Measurements from ENCODE around the gene C9orf40. TPM values are rescaled to one million over a fixed set of nuclear protein-coding genes. Genes with fewer than 3 reads are reported as not detected.
A peak's percentile ranks its signal among the peaks of the same experiment; 100 is the strongest.

The C9orf40 gene
- total RNA-seq (3.3 and 4.5 TPM in 2 replicates), polyA plus RNA-seq (3.0 and 4.4 TPM in 2 replicates), polyA minus RNA-seq (ENCODE audit: low replicate concordance) (0.12 and 0.33 TPM in 2 replicates)
- polyA plus RNA-seq (2012), result 3.9 and 6.6 TPM in 2 replicates

GRCh38 chr9:74952201-74953151 is at the start of gene C9orf40:
TSS of gene C9orf40 (minus strand) at chr9:74952912. CDS start at chr9:74952611, 301 bp downstream.
- no peaks in the 10 kb centered on the region for H3K36me3 ChIP-seq (ENCODE audit: control insufficient read depth, insufficient read depth, low read length)
- H3K4me3 ChIP-seq (replicated peaks in 1 of 4; ENCODE audit: control extremely low read depth in 1 of 4, insufficient read depth in 1 of 4, low read depth in 3 of 4, low read length in 4 of 4), result peak within 1 kb of the TSS; percentile 81 to 93 (median 89)
- peak; percentile 80 to 83 for DNase-seq (ENCODE audit: low read depth in 2 of 2)
- no peaks in the 10 kb centered on the region for H3K27me3 ChIP-seq (ENCODE audit: control insufficient read depth, insufficient read depth, low read length)
- H4K20me1 ChIP-seq (ENCODE audit: control insufficient read depth, extremely low read depth, insufficient read depth, low read length), result no peaks in the 10 kb centered on the region
- H3K4me1 ChIP-seq (ENCODE audit: control insufficient read depth, extremely low read depth, insufficient read depth, low read length), result no peaks in the 10 kb centered on the region
- peak within 1 kb of the TSS; percentile 92 for H2AFZ ChIP-seq (ENCODE audit: low read length)
- peak within 1 kb of the TSS; percentile 82 for H3K4me2 ChIP-seq (ENCODE audit: extremely low read depth, insufficient read depth, low read length)
- peak within 1 kb of the TSS; percentile 92 for H3K27ac ChIP-seq (ENCODE audit: insufficient read depth, low read length)
- peak within 1 kb of the TSS; percentile 92 for H3K9ac ChIP-seq (ENCODE audit: insufficient read depth, low read length)
- no peaks in the 10 kb centered on the region for H3K9me3 ChIP-seq (ENCODE audit: control insufficient read depth, insufficient read depth, low read depth, low read length)
- TF ChIP-seq, protein P1, sequence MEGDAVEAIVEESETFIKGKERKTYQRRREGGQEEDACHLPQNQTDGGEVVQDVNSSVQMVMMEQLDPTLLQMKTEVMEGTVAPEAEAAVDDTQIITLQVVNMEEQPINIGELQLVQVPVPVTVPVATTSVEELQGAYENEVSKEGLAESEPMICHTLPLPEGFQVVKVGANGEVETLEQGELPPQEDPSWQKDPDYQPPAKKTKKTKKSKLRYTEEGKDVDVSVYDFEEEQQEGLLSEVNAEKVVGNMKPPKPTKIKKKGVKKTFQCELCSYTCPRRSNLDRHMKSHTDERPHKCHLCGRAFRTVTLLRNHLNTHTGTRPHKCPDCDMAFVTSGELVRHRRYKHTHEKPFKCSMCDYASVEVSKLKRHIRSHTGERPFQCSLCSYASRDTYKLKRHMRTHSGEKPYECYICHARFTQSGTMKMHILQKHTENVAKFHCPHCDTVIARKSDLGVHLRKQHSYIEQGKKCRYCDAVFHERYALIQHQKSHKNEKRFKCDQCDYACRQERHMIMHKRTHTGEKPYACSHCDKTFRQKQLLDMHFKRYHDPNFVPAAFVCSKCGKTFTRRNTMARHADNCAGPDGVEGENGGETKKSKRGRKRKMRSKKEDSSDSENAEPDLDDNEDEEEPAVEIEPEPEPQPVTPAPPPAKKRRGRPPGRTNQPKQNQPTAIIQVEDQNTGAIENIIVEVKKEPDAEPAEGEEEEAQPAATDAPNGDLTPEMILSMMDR (conservative IDR thresholded peaks at IDR 0.05 in 1 of 2, IDR thresholded peaks at IDR 0.05 in 1 of 2; ENCODE audit: low read depth in 1 of 2, low read length in 2 of 2), result peak; percentile 62 to 67
- TF ChIP-seq EZH2 (IDR thresholded peaks at IDR 0.05; ENCODE audit: low read length, missing control alignments), result no peak
- peaks cover 5% of the 10 kb centered on the region for H3K79me2 ChIP-seq (ENCODE audit: control insufficient read depth, insufficient read depth, low read length)

- Histone ChIP-seq H3K9me3 (ENCODE audit: control insufficient read depth, insufficient read depth, low read depth, low read length) (no peaks in the 10 kb centered on the region), H3K27me3 (ENCODE audit: control insufficient read depth, insufficient read depth, low read length) (no peaks in the 10 kb centered on the region), H3K4me1 (ENCODE audit: control insufficient read depth, extremely low read depth, insufficient read depth, low read length) (no peaks in the 10 kb centered on the region), H3K9ac (ENCODE audit: insufficient read depth, low read length) (no peak overlapping the region), H3K79me2 (ENCODE audit: control insufficient read depth, insufficient read depth, low read length) (no peaks in the 10 kb centered on the region), H3K4me2 (ENCODE audit: extremely low read depth, insufficient read depth, low read length) (peak overlapping the region; percentile 72), H2AFZ (ENCODE audit: low read length) (peak overlapping the region; percentile 87), H3K4me3 (replicated peaks in 1 of 4; ENCODE audit: control extremely low read depth in 1 of 4, insufficient read depth in 1 of 4, low read depth in 3 of 4, low read length in 4 of 4) (peak overlapping the region in 1 of 4 experiments; percentile 11), H3K36me3 (ENCODE audit: control insufficient read depth, insufficient read depth, low read length) (no peaks in the 10 kb centered on the region), H3K27ac (ENCODE audit: insufficient read depth, low read length) (no peak overlapping the region), H4K20me1 (ENCODE audit: control insufficient read depth, extremely low read depth, insufficient read depth, low read length) (no peaks in the 10 kb centered on the region)
- no peak for TF ChIP-seq EZH2 (IDR thresholded peaks at IDR 0.05; ENCODE audit: low read length, missing control alignments)
- TF ChIP-seq, protein P1 (conservative IDR thresholded peaks at IDR 0.05 in 1 of 2, IDR thresholded peaks at IDR 0.05 in 1 of 2; ENCODE audit: low read depth in 1 of 2, low read length in 2 of 2), result peak; percentile 61 to 68
- peak; percentile 79 to 94 for DNase-seq (ENCODE audit: low read depth in 2 of 2)
Measured at GRCh38 chr9:75001719-75002421, 49.2 kb upstream of the C9orf40 start.

DNA sequence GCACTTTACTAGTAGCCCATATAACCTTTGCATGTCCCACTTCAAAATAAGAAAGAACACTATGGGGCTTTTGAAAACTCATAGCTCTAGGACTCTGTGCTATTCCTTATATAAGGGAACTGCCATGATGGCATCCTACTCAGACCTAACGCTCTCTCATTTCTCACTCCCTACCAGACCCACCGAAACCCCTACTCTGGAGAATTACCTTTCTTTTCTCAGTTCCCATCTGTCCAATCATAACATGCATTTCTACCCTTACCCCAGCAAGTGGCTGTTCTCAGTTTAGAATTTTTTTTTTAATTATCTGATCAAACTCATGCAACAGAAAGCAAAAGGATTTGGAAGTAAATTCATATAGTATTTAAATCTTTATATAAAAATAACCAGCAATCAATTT is 48.1 kb upstream of the C9orf40 start:
- no peak overlapping the region for H3K4me2 ChIP-seq (ENCODE audit: extremely low read depth, insufficient read depth, low read length)
- H4K20me1 ChIP-seq (ENCODE audit: control insufficient read depth, extremely low read depth, insufficient read depth, low read length), result no peaks in the 10 kb centered on the region
- H3K4me3 ChIP-seq (replicated peaks in 1 of 4; ENCODE audit: control extremely low read depth in 1 of 4, insufficient read depth in 1 of 4, low read depth in 3 of 4, low read length in 4 of 4), result no peak overlapping the region
- no peaks in the 10 kb centered on the region for H3K9me3 ChIP-seq (ENCODE audit: control insufficient read depth, insufficient read depth, low read depth, low read length)
- H3K27ac ChIP-seq (ENCODE audit: insufficient read depth, low read length), result no peak overlapping the region
- no peaks in the 10 kb centered on the region for H3K4me1 ChIP-seq (ENCODE audit: control insufficient read depth, extremely low read depth, insufficient read depth, low read length)
- H3K27me3 ChIP-seq (ENCODE audit: control insufficient read depth, insufficient read depth, low read length), result no peaks in the 10 kb centered on the region
- no peak overlapping the region for H2AFZ ChIP-seq (ENCODE audit: low read length)
- TF ChIP-seq, protein P1 (conservative IDR thresholded peaks at IDR 0.05 in 1 of 2, IDR thresholded peaks at IDR 0.05 in 1 of 2; ENCODE audit: low read depth in 1 of 2, low read length in 2 of 2), result no peak
- no peak for TF ChIP-seq EZH2 (IDR thresholded peaks at IDR 0.05; ENCODE audit: low read length, missing control alignments)
- no peaks in the 10 kb centered on the region for H3K79me2 ChIP-seq (ENCODE audit: control insufficient read depth, insufficient read depth, low read length)
- no peaks in the 10 kb centered on the region for H3K36me3 ChIP-seq (ENCODE audit: control insufficient read depth, insufficient read depth, low read length)
- DNase-seq (ENCODE audit: low read depth in 2 of 2), result no peak
- H3K9ac ChIP-seq (ENCODE audit: insufficient read depth, low read length), result no peak overlapping the region

Data from fibroblast of lung (primary cell).